T47D (cell line): Measurements from ENCODE around the gene KLK4.

Source experiments
- DNase-seq, 2 experiments: peaks; one replicate each; pipeline versions ENCODE4 v3.0.0 to v3.0.0-alpha.2; 2011 to 2012; ENCODE audit warnings: low read depth in 1 of 2, low spot score in 1 of 2
- JUND ChIP-seq: IDR thresholded peaks from 2 replicates; pipeline ENCODE4 v1.6.1; 2012; ENCODE audit warnings: low read depth
- in situ Hi-C: cut with HindIII; loops from 2 replicates; pipeline ENCODE4 v1.10.0; 2016; ENCODE audit warnings: low sequenced_read_pairs, low pct_unique_long_range_greater_than_20kb

The KLK4 gene

DNA sequence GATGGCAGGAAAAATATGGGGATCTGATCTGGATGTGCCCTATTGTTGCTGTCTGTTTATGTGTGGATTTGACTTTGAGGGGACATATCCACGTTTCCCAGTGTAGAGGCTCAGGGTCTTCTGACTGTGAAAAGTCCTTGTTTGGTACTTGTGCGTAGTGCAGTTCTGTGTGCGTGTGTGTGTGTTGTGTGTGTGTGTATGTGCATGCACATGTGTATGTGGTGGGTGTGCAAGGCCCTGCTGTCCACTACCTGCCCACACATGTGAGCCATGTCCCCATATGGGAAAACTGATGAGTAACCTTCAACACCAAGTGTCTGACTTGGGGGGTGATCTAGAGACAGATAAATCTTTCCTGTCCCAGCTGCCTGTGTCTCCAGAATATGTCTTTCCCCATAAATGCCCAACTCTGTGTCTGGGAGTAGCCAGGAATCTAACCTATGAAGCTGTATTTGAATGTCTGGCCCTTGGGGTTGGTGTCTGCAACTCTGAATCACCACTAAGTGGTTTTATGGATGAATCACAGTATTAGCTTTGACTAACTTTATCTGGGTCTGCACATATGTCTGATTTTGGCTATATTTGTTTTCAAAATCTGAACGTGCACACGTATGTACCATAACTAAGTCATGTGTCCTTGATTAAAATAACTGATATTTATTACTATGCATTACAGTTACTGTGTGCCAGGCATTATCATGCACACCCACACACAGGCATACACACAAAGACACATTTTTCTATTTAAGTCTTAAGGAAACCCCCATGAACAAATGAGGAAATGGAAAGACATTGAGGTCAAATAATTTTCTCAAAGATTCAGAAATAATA is 20.6 kb downstream of the KLK4 start:
- no peak for DNase-seq
- in situ Hi-C loops: no loop called here
- no peak for TF ChIP-seq JUND

DNA sequence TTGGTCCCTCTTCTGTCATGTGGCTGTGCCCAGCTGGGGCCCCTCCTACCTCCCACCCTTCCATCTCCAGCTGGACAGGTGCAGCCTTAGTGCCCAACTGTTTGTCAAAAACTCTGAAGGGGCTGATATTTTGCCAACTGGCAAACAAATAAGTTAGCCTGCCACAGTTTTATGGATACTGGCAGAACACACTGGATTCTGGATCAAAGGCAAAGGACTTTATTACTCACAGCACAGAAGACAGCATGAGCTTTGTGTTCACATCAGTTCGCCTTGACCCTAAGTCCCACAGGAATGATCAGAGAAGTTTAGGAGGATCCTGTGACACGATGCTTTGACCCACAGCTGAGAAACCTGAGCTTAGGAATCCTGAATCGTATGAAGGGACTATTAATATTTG is 21.6 kb downstream of the KLK4 start:
- DNase-seq: no peak
- in situ Hi-C loops: no loop called here
- no peak for TF ChIP-seq JUND

DNA sequence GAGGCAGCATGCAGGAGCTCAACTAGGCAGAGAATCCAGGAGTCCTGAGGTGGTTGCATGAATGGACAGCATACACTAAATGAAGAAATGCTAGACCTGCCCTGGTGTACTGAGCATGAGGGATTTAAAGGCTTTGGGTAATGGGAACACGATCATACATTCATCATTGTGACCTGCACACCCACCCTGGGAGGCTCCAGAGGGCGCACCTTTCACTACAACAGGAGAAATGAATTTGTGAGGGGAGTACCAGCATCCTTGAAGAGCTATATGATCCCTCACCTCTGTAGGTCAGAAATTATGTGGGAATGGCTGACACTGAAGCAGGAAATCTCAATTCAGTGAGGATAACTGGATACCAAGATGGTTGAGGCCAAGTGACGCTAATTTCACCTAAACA is 29.0 kb downstream of the KLK4 start:
- TF ChIP-seq JUND: no peak

DNA sequence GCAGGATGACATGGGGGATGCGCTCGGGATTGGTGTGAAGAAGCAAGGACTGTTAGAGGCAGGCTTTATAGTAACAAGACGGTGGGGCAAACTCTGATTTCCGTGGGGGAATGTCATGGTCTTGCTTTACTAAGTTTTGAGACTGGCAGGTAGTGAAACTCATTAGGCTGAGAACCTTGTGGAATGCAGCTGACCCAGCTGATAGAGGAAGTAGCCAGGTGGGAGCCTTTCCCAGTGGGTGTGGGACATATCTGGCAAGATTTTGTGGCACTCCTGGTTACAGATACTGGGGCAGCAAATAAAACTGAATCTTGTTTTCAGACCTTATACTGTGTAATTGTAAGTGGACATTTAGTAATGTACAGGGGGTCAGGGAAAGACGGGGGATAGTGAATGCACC is 31.0 kb downstream of the KLK4 start:
- no peak for TF ChIP-seq JUND
- in situ Hi-C loops: no loop called here
- DNase-seq: no peak

More for the DNA sequence above, 29.0 kb downstream of the KLK4 start:
- no peak for DNase-seq
- in situ Hi-C loops: no loop called here

DNA sequence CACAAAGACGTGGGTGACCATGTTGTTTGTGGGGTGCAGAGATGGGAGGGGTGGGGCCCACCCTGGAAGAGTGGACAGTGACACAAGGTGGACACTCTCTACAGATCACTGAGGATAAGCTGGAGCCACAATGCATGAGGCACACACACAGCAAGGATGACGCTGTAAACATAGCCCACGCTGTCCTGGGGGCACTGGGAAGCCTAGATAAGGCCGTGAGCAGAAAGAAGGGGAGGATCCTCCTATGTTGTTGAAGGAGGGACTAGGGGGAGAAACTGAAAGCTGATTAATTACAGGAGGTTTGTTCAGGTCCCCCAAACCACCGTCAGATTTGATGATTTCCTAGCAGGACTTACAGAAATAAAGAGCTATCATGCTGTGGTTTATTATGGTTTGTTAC is 32.3 kb downstream of the KLK4 start:
- in situ Hi-C loops: no loop called here

DNA sequence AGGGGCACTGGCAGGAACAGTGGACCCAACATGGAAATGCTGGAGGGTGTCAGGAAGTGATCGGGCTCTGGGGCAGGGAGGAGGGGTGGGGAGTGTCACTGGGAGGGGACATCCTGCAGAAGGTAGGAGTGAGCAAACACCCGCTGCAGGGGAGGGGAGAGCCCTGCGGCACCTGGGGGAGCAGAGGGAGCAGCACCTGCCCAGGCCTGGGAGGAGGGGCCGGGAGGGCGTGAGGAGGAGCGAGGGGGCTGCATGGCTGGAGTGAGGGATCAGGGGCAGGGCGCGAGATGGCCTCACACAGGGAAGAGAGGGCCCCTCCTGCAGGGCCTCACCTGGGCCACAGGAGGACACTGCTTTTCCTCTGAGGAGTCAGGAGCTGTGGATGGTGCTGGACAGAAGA is 33.9 kb downstream of the KLK4 start:
- no peak for DNase-seq
- in situ Hi-C loops: no loop called here
- TF ChIP-seq JUND: no peak

More for the DNA sequence above, 32.3 kb downstream of the KLK4 start:
- TF ChIP-seq JUND: no peak
- no peak for DNase-seq

DNA sequence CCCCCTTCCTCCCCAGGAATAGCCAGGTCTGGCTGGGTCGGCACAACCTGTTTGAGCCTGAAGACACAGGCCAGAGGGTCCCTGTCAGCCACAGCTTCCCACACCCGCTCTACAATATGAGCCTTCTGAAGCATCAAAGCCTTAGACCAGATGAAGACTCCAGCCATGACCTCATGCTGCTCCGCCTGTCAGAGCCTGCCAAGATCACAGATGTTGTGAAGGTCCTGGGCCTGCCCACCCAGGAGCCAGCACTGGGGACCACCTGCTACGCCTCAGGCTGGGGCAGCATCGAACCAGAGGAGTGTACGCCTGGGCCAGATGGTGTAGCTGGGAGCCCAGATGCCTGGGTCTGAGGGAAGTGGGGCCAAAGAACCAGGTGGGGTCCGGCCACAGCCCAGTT is 34.7 kb downstream of the KLK4 start:
- no peak for TF ChIP-seq JUND
- in situ Hi-C loops: no loop called here
- DNase-seq: no peak

DNA sequence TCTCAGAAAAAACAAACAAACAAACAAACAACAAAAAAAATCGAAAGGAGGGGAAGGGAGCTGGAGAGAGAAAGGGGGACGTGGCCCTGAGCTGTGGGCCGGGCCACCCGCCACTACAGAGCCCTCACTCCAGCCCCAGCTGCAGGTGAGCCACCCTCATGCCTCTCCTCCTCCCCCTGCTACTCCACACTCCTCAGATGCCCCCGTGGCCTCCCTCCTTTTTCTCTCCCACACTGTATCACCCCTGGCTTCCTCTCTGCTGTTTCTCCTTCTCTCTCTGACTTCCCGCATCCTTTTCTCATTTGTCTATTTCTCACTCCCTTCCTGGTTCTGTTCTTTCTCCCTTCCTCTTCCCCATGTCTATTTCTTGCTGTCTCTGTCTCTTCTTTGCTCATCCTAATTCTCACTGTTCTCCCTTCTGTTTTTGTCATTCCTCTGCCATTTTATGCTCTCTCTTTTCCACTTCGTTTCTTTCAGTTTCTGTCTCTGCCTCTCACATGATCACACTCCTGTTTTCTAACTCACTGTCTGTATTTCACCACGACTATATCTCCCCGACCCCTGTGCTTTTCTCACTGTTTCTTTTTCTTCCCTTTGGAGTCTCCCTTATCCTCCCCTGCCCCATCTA is 35.3 kb downstream of the KLK4 start:
- no peak for DNase-seq
- in situ Hi-C loops: no loop called here
- no peak for TF ChIP-seq JUND

DNA sequence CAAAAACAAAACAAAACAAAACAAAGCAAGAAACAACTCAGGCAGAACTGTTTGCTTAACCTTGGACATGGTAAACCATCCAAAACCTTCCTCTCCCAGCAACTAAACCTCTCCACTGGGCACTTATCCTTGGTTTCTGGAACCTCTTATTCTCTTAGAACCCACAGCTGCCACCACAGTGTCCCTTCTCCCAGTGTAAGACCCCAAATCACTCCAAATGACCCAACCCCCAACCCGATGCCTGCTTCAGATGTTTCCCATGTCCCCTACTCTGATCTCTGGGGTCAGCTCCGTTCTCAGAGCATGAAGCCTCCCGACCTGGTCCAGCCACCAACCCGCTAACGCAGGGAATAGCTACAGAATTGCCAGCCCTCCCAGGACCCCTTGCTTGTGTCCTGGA is 37.0 kb downstream of the KLK4 start:
- no peak for TF ChIP-seq JUND
- no peak for DNase-seq
- in situ Hi-C loops: no loop called here

DNA sequence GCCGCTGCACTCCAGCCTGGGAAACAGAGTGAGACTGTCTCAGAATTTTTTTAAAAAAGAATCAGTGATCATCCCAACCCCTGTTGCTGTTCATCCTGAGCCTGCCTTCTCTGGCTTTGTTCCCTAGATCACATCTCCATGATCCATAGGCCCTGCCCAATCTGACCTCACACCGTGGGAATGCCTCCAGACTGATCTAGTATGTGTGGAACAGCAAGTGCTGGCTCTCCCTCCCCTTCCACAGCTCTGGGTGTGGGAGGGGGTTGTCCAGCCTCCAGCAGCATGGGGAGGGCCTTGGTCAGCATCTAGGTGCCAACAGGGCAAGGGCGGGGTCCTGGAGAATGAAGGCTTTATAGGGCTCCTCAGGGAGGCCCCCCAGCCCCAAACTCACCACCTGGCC is 38.1 kb downstream of the KLK4 start, which contains the start of gene KLK2:
KLK2 (plus strand) TSS at position 384 of the 400 bp plus-strand sequence. CDS start 35 bp downstream, outside the sequence.
- DNase-seq: no peak
- in situ Hi-C loops: no loop called here
- no peak for TF ChIP-seq JUND

DNA sequence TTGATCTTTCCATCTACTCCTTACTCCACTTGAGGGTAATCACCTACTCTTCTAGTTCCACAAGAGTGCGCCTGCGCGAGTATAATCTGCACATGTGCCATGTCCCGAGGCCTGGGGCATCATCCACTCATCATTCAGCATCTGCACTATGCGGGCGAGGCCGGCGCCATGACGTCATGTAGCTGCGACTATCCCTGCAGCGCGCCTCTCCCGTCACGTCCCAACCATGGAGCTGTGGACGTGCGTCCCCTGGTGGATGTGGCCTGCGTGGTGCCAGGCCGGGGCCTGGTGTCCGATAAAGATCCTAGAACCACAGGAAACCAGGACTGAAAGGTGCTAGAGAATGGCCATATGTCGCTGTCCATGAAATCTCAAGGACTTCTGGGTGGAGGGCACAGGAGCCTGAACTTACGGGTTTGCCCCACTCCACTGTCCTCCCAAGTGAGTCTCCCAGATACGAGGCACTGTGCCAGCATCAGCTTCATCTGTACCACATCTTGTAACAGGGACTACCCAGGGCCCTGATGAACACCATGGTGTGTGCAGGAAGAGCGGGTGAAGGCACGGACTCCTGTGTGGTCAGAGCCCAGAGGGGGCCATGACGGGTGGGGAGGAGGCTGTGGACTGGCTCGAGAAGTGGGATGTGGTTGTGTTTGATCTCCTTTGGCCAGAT is 40.6 kb downstream of the KLK4 start:
- no peak for TF ChIP-seq JUND
- DNase-seq: no peak
- in situ Hi-C loops: no loop called here

DNA sequence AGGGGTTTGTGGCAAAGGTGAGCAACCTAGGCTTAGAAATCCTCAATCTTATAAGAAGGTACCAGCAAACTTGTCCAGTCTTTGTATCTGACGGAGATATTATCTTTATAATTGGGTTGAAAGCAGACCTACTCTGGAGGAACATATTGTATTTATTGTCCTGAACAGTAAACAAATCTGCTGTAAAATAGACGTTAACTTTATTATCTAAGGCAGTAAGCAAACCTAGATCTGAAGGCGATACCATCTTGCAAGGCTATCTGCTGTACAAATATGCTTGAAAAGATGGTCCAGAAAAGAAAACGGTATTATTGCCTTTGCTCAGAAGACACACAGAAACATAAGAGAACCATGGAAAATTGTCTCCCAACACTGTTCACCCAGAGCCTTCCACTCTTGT is 41.7 kb downstream of the KLK4 start:
- in situ Hi-C loops: no loop called here
- no peak for DNase-seq
- TF ChIP-seq JUND: no peak

DNA sequence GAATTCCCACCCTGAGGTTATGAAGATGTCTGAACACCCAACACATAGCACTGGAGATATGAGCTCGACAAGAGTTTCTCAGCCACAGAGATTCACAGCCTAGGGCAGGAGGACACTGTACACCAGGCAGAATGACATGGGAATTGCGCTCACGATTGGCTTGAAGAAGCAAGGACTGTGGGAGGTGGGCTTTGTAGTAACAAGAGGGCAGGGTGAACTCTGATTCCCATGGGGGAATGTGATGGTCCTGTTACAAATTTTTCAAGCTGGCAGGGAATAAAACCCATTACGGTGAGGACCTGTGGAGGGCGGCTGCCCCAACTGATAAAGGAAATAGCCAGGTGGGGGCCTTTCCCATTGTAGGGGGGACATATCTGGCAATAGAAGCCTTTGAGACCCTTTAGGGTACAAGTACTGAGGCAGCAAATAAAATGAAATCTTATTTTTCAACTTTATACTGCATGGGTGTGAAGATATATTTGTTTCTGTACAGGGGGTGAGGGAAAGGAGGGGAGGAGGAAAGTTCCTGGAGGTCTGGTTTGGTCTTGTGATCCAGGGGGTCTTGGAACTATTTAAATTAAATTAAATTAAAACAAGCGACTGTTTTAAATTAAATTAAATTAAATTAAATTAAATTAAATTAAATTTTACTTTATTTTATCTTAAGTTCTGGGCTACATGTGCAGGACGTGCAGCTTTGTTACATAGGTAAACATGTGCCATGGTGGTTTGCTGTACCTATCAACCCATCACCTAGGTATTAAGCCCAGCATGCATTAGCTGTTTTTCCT is 49.5 kb downstream of the KLK4 start:
- DNase-seq: no peak
- in situ Hi-C loops: no loop called here
- no peak for TF ChIP-seq JUND
